Kidney epithelial cell (primary cell): ENCODE results near the gene TMUB1. TPM values are rescaled to one million over a fixed set of nuclear protein-coding genes. Genes with fewer than 3 reads are reported as not detected.

Experiments used
- DNase-seq: peaks from one replicate; pipeline ENCODE4 v3.0.0-alpha.2; 2010; ENCODE audit warnings: low read depth
- H3K27me3 ChIP-seq: 2 replicates; pipeline ENCODE4 v1.6.0; 2011; ENCODE audit warnings: low read length; ENCODE audit not compliant: control insufficient read depth, insufficient read depth
- H3K36me3 ChIP-seq: 2 replicates; pipeline ENCODE4 v1.5.1; 2011; ENCODE audit warnings: low read length; ENCODE audit not compliant: control insufficient read depth, insufficient read depth
- H3K4me3 ChIP-seq: 2 replicates; pipeline ENCODE4 v1.5.1; 2011; ENCODE audit warnings: low read depth, mild to moderate bottlenecking, control low read depth, low read length
- total RNA-seq: library from RNA; depleted of rRNA; stranded (reverse); fragments of >200 nt; gene quantifications from 2 replicates; pipeline ENCODE4 v1.2.3, GENCODE V29; 2015
- TF ChIP-seq, protein P1 (sequence below): IDR thresholded peaks from 2 replicates; pipeline ENCODE4 v1.5.1; 2011; ENCODE audit warnings: mild to moderate bottlenecking, moderate library complexity, low read length, control low read depth, inconsistent platforms; ENCODE audit not compliant: insufficient read depth, poor library complexity, severe bottlenecking

TMUB1 gene
- total RNA-seq, 1 donor from 2014 or later = 46.3 TPM

DNA sequence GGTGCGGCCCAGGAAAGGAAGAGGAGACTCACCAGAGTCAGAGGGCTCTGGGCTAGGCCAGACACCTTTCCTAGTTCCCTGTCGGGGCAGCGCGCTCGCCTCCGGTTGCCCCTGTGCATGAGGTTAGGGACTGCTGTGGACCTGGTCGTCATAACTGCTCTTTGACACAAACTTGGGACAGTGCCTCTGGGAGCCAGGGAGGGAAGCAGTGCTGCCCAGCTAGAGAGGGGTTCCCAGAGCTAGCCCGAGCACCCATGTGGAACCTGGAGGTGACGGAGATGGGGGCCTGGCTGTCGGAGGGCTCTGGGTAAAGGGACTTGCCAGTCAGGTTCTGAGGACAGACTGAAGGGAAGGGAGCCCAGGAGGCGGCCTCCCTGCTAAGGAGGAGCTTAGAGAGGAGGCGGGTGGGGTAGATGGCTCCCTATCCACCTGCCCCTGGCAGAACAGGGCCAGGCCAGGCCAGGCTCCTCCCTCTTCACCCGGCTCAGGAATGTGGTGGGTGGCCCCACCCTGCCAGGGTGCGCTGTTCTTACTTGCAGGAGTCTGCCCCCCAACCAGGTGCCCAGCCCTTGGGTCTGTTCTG, 32.6 kb upstream of the TMUB1 start:
- peak; percentile 23 for DNase-seq
- Histone ChIP-seq H3K36me3 (peaks cover 3% of the 10 kb centered on the region), H3K27me3 (no peaks in the 10 kb centered on the region), H3K4me3 (peak overlapping the region; percentile 31)
- TF ChIP-seq, protein P1, sequence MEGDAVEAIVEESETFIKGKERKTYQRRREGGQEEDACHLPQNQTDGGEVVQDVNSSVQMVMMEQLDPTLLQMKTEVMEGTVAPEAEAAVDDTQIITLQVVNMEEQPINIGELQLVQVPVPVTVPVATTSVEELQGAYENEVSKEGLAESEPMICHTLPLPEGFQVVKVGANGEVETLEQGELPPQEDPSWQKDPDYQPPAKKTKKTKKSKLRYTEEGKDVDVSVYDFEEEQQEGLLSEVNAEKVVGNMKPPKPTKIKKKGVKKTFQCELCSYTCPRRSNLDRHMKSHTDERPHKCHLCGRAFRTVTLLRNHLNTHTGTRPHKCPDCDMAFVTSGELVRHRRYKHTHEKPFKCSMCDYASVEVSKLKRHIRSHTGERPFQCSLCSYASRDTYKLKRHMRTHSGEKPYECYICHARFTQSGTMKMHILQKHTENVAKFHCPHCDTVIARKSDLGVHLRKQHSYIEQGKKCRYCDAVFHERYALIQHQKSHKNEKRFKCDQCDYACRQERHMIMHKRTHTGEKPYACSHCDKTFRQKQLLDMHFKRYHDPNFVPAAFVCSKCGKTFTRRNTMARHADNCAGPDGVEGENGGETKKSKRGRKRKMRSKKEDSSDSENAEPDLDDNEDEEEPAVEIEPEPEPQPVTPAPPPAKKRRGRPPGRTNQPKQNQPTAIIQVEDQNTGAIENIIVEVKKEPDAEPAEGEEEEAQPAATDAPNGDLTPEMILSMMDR = no peak

DNA sequence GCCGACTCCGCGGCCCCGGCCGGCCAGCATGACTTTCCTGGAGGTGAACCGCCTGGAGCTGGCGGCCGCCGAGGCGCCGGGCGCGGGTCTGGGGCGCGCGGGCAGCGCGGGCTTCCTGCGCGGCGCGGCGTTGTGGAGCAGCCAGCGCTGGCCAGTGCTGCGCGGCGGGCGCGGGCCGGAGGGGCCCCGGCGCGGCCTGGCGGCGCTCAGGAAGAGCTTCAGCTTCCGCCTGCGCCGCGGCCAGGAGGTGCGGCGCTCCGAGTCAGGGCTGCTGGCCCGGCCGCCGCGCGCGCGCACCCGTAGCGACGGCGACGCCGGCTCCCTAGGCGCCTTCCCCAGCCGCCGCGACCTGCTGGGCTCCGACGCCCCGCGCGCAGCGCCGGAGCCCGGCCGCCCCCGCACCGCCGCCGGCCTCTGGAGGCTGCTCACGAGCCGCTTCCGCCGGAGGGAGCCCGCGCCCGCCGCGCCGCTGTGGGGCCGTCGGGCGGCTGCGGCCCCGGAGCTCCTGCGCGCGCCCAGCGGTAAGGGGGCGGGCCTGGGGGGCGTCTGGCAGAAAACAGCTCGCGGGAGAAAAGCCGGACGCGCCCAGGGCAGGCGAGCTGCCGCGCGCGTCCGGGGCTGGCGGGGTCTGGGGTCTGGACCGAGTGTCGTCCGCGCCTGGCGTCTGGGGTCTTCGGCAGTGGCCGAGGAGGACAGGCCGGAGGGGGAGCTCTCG, 32.0 kb upstream of the TMUB1 start:
- TF ChIP-seq, protein P1 = no peak
- peak overlapping the region; percentile 31 for H3K4me3 ChIP-seq

DNA sequence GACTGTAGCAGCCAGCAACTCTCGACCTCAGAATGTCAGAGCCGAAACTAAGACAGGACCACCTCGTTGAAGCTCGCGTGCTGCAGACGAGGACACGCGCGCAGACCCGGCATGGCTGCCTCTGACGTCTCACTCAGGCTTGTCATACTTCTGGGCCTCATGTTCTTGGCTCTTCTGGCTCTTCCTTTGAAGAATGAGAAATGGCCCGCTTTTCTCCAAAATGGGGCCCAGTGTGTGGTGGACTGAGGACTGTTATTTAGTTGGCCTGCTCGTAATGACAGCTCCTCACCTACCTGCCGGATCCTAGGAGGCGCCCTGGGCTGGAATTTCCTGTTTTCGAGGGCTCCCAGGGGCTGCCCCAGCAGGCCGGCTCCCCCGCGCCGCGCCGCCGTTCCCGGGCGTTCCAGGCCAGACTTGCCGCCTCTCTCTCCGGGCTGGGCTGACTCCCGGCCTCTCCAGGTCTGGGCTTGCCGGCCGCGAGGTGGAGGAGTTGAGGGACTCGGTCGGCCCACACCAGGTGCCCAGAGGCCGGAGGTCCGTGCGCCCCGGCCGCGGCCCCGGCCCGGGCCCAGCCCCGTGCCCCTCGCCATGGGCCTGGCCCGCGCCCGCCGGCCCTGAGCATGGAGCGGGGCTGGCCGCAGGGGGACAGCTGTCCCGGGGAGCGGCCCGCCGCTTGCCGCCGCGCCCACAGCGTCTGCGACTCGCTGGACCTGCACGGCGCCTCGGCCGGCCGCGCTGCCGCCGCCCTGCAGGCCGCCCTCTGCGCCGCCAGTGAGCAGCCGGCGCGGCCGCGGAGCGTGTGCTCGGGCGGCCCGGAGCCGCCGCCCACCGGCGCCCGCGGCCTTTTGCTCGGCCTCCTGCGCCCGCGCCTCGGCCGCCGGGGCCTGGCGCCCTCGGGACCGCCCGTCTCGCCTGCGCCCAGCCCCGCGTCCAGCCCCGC, 31.1 kb upstream of the TMUB1 start:
- H3K4me3 ChIP-seq = peak overlapping the region; percentile 38
- no peaks in the 10 kb centered on the region for H3K36me3 ChIP-seq
- DNase-seq = no peak
- TF ChIP-seq, protein P1 = no peak
- no peaks in the 10 kb centered on the region for H3K27me3 ChIP-seq

More for the DNA sequence above, 32.0 kb upstream of the TMUB1 start:
- no peak for DNase-seq
- Histone ChIP-seq H3K27me3 (no peaks in the 10 kb centered on the region), H3K36me3 (peaks cover 2% of the 10 kb centered on the region)

DNA sequence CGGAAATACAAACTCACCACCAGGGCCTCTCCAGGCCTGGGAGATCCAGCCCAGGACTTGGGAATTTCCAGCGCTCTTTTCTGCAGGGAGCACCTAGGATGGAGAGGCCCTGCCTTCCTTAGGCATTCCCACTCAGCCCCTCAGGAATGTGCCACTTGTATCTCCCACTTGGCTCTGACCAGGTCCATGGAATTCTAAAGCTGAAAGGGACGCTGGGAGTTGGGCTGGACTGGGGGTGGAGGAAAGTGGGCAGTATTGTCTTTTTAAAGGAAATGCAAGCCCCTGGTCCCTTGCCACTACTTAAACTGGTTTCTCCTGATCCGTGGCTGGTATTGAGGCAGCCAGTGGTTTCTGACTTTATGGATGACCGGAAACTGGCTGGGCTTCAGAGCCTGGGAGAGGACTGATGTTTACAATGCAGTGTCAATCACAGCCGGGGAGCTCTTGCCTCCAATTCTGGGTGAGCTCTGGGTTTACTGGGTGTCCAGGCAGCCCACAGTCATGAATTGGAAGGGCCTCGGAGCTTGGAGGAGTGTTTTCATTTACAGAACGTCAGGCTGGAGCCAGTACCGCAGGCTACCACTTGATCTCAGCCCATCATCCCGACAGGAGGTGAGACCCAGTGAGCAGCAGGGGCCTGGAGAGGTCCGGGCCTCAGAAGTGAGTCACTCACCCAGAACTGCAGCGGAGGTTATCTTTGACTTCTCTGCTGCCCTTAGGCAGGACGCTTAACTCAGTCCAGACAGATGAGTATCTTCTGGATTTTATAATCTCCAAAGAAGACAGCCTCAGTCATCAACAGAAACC, 30.3 kb upstream of the TMUB1 start:
- TF ChIP-seq, protein P1 = no peak
- no peaks in the 10 kb centered on the region for H3K27me3 ChIP-seq
- DNase-seq = peak; percentile 70
- no peaks in the 10 kb centered on the region for H3K36me3 ChIP-seq
- no peak overlapping the region for H3K4me3 ChIP-seq

DNA sequence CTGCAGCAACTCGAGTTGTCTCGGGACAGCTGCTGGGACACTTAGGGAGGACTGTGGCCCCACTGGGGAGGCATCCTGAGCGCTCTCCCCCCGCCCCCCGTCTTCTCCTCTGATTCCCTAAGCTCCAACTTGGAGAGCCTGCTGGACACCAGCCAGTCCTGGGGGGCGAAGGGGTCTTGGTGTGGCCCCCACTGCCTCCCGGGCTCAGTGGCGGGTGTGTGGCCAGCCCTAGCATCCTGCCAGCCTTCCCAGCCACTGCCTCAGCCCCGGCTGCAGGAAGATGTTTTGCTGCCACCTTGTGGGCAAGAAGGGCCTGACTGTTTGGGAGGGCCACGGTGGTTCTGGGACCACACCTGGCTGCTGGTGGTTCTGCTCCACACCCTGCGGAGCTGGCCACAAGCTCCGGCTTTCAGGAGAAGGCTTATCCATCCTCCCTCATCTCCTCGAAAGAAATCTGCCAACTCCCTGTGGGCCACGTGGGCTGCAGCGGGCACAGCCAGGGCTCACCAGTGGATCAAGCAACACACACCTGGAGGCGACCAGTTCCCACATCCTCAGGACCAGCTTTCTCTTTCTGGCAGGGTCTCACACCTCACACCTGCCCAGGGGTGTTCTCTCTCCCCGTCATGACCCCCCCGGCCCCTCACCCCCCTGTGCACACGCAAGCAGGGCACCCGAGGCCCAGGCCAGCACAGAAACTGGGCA, 27.8 kb upstream of the TMUB1 start:
- no peak for DNase-seq

More for the DNA sequence above, 27.8 kb upstream of the TMUB1 start:
- TF ChIP-seq, protein P1 = peak; percentile 84
- H3K36me3 ChIP-seq = no peaks in the 10 kb centered on the region
- no peaks in the 10 kb centered on the region for H3K27me3 ChIP-seq
- no peak overlapping the region for H3K4me3 ChIP-seq
